Activated CD4-positive, alpha-beta T cell treated with anti-CD3 and anti-CD28 coated beads for 24 hours (primary cell): ENCODE data around the gene SOX18.

Experiments used
- DNase-seq, 2 donors: peaks; one replicate each; pipeline ENCODE4 v3.0.0-alpha.2; 2020; ENCODE audit warnings: low read depth in 2 of 2

Gene SOX18

DNA sequence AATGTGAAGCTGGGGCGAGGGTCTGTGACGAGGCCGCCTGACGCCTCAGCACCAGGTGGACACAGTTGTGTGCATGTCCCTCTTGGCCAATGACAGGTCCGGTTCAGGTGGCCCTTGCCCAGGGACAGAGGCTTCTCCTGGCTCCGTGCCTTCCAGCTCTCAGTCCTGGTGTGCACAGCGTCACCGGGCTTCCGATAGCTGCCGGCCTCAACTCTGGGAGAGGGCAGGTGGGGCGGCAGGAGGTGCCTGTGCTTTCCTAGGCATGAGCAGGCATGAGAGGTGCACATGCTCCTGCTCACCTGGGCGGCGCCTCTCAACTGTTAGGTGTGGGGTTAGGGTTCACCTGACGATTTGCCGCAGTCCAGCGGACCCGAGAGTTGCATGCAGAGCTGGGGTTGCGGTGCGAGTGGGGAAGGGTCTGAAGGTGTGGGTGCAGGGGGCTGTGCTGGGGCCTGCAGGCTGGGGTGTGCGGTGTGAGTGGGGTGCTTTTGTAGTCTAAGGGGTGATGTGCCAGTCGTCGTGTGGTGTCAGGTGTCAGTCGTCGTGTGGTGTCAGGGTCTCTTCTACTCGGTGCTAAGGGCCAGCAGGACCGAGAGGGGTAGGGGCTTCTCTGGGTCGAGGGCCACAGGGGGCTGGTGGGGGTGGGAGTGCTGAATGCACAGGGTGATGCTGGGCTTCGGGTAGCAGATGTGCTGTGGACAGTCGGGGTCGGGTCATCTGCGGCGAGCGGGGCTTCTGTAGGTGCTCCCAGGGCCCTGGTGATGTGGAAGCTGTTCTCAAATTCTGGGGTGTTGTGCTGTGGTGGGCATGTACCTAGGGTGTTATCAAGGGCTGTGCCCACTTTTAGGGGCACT is 3.8 kb upstream of the SOX18 start:
- DNase-seq = no peak

DNA sequence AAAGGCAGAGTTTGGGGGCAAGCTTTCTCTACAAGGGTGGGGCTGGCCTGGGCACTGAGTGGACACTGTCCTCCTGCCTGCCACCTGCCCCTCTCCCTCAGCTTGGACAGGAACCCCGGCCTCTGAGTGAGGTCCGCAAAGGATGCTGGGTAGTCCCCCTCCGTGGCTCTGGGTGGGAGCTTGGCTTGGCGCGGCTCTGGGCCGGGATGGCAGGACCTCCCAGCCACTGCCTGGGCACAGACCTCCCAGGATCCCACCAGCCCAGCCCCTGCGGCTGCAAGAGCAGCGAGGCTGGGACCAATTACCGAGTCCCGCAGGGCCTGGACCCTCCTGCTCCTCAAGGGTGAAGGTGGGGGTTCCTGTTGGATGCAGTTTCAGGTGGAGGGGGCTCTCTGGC is 2.9 kb upstream of the SOX18 start:
- no peak for DNase-seq

DNA sequence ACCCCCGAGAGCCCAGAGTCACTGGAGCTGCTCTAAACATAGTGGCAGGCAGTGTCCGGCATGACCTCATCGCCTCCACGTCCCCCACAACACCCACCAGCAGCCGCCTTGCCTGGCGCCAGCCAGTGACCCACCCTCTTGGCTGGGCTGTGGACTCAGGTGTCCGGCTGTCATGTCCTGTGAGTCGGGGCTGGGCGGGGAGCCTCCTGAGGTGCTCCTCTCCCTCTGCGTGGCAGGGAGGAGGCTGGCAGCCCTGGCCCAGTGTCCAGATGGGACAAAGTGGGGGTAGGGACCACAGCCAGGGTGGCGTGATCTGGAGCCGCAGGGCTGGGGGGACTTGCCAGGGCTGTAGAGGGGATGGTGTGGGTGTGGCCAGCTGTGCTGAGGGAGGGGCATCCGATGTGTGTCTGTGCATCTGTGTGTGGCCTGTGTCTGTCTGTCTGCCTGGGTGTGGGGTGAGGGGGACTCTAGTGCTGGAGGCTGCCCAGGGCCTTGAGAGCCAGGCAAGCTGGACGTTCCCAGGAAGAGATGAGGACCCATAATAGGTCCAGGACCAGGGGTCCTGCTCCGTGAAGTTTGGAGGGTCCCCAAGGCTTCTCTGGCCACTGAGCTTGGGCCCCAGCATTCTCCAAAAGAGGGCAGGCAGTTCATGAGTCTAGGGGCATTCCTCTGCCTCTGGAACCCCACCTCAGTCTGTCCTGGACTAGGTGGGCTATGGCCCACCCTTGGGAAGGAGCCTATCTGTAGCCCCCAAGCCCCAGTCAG is 2.3 kb upstream of the SOX18 start:
- no peak for DNase-seq

DNA sequence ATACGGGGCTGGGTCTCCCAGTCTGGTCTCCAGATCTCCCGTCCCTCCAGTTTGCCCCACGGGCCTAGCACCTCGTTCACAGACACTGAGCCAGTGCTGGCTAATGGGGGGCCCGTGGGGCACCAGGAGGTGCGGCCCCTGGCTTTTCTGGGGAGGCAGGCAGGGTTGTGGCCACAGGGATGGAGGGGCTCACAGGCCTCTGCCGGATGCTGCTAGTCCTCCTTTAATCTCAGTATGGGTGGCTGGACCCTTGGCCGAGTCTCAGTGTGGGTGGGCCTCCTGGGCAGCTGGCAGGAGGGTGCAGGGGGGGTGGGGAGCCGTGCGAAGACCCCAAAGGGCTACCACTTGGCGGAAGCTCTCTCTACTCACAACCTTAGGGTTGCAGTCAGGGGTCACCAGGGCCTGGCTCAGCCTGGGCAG is 1.6 kb upstream of the SOX18 start:
- DNase-seq = no peak

DNA sequence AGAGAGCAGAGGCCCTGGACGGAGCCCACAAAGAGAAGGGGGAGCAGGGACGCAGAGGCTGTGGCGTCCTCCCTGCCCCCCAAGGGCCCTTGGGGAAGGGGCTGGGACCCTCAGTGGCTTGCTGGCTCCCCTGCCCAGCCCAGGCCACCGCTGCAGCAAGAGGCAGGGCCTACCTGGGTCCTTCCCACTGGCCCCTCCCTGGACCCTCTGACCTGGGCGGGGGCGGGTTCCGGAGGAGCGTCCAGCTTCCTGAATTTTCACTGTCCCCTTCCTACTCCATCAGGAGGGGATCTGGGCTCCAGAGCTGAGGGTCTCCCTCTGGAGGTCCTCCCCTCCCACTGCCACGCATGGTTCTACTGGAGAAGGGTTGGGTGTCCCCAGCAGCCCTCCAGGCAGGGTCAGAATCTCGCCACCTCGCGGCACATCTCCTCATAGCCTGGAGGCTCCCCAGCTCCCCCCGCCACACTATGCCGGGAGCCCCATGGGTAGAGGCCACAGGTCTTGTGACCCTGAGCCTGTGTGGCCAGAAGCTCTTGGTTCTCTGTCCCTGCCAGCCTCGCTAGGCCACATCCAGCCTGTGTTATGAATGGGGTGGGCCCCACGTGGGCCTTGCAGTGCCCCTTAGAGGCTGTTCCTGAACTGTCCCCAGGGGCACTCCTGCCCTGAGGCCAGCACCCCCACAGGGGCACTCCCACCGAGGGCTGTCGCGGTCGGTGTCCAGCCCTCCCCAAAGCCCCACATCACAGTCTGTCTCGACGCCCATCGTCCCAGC is 1.0 kb upstream of the SOX18 start:
- DNase-seq = no peak

DNA sequence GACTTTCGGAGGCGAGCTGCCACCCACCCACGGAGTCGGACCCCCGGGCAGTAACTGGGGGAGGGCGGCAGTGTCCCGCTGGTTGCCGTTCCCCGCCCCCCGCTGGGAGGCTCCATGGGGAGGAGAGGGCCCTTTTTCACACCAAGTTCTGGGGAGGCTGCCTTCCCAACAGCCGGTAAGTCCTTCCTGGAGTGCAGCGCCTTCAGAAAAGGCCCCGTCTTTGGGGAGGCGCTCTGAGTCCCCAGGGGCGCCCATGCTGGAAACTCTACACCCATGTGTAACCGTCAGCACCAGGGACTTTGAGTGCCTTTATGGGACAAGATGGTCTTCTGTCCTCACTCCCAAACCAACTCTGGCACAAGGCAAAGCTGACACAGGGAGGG is 430 bp upstream of the SOX18 start:
- no peak for DNase-seq

DNA sequence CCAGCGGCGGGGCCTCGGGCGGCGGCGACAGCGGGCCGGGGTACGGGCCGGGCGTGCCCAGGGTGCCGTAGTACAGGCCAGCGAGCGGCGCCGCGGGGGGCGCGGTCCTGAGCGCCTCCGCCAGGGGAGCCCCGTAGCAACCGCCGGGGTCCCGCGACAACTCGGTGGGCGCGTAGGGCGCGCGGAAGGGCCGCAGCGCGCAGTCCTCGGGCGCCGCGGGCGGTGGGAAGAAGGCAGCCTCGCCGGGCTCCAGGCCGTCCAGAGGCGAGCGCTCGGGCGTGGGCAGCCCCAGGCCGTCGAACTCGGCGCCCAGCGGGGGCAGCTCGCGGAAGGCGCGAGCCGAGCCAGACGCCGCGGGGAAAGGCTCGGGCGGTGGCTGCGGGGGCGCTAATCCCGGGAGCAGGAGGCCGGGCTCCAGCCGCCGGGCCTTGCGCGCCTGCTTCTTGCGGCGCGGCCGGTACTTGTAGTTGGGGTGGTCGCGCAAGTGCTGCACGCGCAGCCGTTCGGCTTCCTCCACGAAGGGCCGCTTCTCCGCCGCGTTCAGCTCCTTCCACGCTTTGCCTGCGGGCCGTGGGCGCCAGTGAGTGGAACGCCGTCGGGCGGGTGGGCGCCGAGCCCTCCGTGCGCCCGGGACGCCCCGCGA is 916 bp downstream of the SOX18 start:
- no peak for DNase-seq

DNA sequence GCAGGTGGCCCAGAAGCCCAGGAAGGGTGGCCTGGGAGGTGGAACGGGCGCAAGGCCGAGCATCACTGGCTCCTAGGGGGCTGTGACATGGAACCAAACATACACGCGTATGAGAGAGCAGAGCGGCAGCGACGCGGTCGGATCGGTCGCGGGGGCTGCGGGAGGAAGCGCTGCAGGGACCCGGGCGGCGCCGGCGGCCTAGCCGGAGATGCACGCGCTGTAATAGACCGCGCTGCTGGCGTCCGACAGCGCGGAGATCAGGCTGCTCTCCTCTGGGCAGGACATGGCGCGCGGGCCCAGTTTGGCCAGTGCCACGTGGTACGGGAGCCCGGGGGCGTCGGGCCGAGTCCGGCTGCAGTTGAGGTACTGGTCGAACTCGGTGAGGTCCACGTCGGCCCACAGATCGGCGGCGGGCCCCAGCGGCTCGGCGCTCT is 1.5 kb downstream of the SOX18 start:
- DNase-seq = no peak

DNA sequence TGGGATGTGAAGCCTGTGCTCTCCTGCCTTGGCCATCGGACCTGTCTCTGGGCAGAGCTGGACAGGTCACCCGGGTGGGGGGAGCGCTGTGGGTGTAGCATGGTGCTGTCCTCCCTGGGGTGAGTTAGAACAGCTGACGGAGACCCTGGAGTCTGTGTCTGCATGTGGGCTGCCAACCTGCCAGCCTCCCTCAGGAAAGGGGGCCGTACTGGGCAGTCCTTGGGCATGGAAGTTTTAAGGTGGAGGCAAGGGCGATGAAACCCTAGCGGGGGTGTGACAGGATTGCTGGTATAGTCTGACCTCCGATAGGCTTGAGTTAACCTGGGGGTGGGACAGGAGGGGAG is 2.4 kb downstream of the SOX18 start:
- DNase-seq = no peak

DNA sequence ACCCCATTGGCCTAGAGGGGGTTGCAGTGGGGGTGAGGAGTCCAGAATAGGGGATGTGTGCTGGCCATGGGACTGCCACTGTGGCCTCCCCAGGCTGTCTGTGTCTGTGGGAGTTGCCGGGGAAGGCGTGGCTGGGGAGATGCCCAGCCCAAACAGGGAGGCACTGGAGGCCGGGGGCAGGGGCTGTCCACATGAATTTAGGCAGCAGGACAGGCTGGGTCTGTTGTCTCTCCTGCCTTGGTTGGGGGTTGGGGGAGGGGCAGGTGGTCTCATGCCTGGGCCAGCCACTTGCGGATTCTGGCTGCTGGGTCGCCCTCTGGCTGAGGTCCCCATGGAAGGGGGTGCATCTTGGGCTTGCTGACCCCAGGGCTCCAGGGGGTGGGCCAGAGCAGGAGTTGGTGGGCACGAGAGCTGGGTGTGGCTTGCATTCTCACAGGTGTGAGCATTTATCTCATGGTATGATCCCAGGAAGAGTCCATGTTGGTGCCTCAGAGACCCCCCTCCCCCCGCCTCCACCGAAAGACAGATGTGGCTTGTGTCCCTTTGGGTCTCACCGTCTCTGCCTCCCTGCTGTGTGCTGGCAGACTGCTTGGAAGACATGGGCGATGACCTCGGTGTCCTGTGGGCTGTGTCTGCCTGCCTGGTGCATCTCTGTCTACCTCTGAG is 4.0 kb downstream of the SOX18 start:
- no peak for DNase-seq

DNA sequence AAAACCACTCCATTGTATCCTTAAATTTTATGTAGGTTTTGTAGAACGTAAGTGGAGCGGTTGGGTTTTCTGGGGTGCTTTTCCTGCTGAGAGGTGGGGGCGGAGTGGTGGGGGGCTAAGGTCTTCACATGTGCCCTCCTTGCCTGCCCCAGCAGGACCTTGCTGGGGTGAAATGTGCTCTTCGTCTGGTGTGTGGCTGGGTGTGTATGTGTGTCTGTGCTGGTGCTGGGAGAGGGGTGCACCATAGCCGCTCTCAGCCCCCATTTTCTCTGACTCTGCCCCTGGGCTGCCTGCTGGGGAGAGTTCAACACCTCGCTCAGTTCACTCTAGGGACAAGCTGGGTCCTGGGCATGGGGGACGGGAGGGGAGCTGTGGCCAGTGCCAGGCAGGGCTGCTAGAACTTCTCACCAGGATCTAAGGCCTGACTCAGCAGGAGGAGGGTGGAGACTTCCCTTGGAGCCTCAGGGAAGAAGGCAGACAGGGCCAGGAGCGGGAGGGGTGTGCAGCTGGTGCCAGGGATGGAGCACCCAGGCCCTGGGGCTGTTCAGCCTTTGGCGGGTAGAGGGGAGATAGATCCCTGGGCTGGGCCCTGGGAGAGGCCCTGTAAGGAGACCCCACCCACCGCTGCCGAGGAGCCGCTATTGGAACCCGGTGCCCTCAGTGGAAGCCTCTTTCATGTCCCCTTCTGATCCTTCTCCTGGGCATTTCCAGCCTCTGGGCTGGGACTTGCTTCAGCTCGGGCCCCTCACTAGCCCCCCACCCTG is 4.8 kb downstream of the SOX18 start:
- DNase-seq = no peak

DNA sequence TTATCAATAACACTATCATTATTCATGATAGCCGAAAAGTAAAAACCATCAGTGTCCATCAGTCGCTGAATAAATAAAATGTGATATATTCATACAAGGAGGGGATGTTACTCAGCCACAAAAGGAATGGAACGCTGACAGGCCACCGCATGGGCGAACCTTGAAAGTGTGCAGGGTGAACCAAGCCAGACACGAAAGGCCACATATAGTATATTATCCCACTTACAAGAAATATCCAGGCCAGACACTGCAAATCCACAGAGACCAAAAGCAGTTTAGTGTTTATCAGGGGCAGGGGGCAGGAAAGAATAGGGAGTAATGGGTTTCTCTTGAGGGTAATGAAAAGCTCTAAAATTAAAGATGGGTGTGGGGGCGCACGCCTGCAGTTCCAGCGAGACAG is 5.7 kb downstream of the SOX18 start:
- DNase-seq = no peak

DNA sequence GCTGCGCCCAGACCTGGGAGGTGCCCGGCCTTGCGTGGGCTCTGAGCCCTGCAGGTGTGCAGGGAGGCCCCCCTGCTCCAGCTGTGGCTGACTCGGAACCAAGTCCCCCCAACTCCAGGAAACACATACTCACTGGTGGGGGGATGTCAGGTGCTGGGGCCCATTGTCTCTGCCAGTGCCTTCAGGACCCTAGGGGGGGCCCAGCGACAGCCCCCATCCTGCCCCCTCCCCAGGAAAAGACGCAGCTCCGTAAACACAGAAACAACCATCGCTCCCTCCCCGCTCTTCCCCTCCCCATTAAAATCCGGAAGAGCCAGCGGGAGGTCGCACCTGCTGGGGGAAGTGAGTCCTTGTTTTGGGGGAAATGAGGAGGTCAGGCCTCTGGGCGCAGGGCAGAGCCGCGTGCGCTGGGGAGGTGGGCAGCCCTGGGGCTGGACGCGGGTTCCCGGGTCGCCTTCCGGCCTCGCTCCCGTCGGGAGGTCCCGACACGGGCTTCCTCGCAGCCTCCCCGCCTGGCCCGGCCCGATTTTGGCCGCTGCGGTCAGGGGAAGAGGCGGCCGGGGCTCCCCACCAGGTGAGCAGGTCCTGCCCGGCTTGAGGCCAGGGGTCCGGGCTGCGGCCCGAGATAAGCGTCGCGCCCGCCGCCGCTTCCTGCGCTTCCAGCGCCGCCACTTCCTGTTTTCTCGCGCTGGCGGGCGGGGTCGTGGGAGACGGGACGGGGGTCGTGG is 7.2 kb downstream of the SOX18 start:
- no peak for DNase-seq

DNA sequence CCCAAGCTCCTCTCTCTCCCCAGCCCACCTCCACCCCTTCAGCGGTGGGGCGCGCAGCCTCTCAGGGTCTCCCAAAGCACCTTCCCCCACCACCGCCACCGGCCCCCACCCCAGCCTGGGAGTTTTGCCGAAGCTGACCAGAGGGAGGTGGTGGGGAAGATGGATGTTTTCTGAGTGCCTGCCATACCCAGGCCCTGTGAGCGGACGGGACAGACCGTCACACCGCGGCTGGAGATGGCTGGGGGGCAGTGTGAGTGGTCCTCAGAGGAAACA is 7.7 kb downstream of the SOX18 start:
- no peak for DNase-seq

DNA sequence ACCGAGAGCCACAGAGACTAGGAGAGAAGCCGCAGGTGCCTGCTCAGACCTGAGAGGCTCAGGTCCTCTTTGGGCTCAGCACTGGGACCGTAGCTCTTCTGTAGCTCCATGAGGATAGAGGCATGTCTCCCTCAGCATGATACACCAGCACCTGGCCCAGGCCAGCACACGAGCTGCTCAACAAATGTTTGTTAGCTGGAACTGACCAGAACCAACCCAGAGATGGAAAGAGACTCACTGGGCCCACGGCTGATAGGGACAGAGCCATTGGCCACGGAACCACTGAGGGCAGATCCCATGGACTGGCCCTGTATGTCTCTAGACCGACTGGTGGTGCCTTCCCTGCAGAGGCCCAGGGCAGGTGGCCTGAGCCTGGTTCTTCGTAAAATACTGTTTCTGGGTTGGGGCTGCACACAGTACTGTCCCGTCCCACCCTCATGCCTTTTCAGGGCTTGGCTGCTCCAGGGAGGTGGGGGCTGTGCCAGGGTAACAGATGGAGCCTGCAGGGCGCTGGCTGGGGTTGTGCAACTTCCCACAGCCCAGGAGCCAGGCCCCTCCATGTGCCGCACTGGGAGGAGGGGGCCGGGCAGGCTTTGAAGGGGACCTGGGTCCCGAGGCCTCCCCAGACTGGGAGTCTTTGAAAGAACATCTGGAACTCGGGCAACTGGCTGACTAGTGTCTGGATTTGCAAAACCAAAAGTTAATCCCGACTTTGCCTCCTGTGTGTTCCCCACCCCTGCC is 8.2 kb downstream of the SOX18 start:
- DNase-seq = no peak

DNA sequence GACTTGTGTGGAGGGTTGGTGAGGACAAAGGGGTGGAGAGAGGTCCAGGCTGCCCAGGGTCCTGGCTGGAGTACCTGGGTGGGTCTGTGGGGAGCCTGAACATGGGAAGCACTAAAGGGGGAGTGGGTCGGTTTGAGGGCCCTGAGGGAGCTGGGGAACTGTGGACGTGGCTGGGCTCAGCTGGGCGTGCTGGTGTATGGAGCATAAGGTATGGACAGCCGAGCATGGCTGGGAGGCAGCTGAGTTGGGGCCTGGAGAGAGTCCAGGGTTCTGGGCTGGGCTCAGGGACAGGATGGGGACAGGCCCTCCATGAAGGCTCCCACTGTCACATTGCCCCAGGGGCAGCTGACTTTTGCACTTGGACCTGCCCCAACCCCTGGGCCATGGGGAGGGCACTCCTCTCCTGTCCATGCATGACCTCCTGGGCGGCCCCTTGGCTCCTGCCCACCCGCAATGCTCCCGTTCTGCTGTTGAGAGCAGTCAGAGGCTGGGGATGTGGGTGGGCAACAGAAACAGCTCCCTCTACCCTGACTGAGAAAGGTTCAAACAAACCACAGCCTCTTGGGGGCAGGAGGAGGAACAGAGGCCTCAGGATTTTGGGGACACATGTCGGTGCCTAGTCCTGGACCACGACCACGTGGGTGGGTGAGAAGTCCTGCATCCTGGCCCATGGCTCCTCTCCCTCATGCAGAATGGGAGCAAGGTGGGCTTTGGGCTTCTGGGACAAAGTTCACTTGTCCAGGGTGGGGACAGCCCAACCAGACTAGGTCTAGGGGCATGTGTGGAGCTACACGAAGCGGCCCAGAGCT is 9.0 kb downstream of the SOX18 start:
- no peak for DNase-seq

DNA sequence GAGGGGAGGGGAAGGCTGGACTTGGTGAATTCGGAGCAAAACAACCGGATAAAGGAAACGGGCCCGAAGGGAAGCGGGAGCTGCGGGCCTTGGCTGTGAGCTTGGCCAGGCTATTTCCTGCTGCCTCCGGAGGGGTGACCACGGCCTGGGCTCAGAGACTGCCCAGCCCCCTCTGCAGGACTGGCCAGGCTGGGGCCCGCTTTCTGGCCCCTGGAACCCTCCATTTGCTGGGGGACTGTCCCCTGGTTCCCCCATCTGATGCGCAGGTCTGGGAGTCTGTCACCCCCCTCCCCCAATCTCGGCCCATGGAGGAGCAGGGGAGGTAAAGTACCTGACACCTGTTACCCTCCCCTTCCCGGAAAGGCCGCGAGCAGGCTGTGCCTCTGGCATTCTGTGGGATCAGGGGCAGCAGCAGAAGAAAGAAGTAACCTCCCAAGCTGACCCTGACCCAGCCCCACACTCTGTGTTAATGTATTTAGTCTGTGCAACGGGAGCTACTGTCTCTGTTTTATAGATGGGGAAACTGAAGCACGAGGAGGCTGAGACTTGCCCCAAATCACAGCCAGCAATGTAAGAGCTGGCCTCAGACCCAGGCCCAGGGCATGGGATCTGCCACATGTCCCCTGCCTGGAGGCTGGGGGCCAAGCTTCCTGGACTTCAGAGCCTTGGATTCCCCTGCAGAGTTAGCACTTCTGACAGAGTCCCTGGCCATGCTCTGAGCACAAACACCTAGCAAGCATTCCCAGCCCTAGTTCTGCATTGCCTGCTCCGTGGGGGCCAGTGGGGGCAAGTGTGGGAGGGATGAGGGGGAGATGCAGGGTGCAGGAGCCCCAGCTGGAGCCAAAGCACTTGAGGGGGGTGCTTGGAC is 9.9 kb downstream of the SOX18 start:
- DNase-seq = no peak
